ENCODE measurements around the gene CD36.

CD36 gene

DNA sequence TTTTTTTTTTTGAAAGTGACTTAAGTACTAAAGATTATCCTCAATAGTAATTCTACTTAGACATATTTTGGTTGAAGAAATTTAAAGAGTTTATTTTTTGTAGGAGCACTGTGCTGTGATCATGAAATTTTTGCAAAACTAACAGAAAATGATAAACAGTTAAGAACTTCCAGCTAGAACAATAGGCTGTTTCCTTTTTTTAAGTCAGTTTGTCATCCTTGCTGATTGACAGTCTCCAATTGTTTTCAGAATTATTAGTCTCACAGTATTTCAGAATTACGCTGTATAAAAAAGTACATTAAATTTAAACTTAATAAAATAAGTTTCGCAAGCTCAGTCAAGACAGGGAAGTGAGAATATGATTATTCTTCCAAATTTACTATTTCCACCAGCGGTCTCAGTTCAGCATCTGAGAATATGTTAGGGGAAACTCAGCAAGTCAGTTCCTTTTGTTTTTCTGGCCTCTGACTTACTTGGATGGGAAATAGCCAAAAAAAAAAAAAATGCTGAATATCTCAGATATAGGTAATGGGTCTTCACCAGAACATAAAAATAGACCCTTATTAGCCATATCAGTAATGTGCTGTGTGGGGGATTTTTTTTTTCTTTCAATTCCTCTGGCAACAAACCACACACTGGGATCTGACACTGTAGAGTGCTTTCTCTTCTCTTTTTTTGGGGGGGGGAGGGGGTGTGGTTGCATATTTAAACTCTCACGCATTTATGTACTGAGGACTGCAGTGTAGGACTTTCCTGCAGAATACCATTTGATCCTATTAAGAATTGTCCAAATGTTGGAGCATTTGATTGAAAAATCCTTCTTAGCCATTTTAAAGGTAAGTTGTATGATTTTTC, at the start of gene CD36:
TSS of gene CD36 (plus strand) at position 732 of the 855 bp plus-strand sequence. CDS start 8,099 bp downstream, outside the sequence.
- DNase-seq, result no peak

- DNase-seq, result no peak
Observed at GRCh38 chr7:80589631-80590030, 48.8 kb upstream of the CD36 start.

DNA sequence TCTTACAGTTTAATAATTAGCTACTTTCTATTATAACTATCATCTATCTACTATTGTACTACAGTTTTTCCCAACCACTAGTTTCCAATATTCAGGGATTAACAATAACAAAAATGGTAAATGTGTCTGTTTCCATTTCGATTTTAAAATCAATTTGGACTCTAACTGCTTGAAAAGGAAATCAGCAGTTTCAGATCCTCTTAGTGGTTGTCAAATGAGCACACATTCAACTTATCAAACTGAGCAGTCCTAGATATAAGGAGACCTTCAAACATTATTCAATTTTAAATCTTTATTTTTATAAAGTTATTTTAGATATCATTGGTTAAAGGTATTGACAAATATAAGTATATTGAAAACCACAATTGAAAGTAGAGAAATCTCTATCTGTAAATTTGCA, 46.8 kb upstream of the CD36 start:
- DNase-seq, result no peak

DNA sequence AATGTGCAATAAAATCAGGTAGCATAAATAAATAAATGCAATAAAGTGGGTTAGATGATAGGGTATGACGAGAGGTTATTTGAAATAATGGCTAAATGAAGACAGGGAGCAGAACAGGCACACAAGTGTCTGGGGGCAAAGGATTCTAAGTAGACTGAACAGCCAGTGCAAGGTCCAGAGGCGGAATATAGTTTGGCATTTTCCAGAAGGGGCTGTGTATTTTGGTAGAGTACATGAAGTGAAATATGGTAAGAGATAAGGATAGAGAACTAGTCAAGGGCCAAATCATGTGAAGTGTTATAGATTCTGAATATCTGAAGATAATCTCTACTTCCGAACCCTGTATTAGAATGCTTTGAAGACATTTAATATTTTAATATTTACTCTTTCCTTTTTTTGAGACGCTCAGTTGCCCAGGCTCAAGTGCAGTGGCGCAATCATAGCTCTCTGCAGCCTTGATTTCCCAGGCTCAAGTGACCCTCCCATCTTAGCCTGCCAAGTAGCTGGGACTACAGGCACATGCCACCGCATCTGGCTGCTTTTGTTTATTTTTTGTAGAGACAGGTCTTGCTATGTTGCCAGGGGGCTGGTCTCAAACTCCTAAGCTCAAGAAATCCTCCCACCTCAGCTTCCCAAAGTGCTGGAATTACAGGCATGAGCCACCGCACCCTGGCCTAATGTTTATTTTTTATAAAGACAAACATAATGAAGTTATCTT, 44.4 kb upstream of the CD36 start:
- no peak for DNase-seq

DNA sequence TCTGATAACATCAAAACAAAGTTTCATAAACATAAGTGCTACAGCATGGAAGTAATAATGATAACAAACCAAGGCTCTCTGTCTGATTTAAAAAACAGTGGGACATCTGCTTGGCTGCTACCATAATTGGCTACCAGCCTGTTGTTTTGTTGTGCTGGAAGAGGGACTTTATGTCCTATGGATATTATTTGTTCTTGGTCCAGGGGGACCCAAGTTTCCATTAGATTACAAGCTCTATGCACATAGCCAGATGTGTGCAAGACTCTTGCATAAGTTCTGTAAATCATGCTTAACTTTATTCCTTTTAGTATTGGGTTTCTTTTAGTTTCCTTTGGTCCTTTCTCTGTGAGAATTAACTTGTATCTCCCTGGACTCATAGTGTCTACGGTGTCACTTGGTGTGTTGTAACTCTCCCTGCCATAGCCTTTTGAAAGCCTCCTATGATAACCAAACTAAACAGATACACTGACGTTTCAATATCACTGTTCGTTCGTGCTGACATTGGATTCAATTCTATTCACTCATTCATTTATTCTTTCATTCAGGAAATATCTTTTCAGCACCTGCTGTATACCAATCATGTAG, 41.4 kb upstream of the CD36 start:
- no peak for DNase-seq

DNA sequence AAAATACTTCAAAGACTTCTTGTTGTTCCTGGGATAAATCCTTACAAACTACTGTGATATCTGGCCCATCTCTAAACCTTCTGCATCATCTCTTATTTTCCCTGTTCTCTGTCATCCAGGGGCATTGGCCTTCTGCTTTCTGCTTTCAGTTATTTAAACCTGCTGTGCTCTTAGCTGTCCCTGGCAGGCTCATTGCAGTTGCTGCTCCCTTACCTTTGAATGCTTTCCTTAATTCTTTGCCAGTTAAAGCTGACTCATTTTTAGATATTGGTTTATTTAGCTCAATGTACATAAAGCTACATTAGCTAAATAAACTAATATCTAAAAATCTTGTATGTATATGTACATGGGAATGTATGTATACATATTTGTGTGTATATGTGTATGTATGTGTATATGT, 40.6 kb upstream of the CD36 start:
- no peak for DNase-seq

GRCh38 chr7:80600046-80600445, 38.4 kb upstream of the CD36 start:
- no peak for DNase-seq

GRCh38 chr7:80601999-80602398, 36.4 kb upstream of the CD36 start:
- no peak for DNase-seq

DNA sequence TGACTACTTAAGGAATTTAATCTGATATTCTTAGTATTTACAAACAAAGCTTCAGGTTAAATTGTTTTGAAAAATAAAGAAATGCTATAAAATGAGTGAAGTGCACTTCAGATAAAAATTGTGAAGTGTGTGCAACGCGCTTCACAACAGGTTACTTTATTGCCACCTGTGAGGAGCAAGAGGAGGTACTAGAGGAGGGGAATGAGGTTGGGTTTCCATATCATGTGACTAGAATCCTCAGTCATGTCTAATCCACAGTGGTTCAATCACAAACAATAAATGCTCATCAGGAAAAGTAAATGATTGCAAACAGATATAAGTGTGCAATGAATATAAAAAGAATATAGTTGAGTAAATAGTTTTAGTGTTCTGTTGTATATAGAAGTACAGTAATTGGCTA, 34.5 kb upstream of the CD36 start:
- no peak for DNase-seq

- DNase-seq, result no peak
Observed at GRCh38 chr7:80604436-80604835, 34.0 kb upstream of the CD36 start.

- DNase-seq, result no peak
Observed at GRCh38 chr7:80607136-80607535, 31.3 kb upstream of the CD36 start.

- DNase-seq, result no peak
Observed at GRCh38 chr7:80608336-80608735, 30.1 kb upstream of the CD36 start.

- DNase-seq, result no peak
Observed at GRCh38 chr7:80609751-80610150, 28.7 kb upstream of the CD36 start.

GRCh38 chr7:80611353-80611752, 27.1 kb upstream of the CD36 start:
- DNase-seq, result no peak

- no peak for DNase-seq
Observed at GRCh38 chr7:80611779-80612178, 26.7 kb upstream of the CD36 start.

DNA sequence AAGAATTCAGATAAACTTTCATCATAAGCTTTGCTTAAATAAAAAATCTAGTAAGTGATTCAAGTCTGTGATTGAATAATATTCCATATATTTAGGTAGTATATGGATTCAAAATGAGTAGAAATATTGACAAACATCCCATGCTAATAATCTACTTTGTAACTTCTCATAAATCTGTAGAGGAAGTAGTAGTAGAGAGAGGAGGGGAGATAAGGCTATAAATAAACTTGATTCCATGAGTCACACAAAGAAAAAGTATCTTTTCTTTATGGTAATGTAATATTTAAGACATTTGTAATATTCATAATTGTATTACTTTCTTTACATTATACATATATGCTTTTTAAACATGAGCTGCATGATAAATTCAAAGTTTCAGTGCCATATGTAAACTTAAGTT, 25.6 kb upstream of the CD36 start:
- no peak for DNase-seq

GRCh38 chr7:80613519-80613918, 24.9 kb upstream of the CD36 start:
- DNase-seq, result no peak

- no peak for DNase-seq
Observed at GRCh38 chr7:80614851-80615271, 23.6 kb upstream of the CD36 start.

DNA sequence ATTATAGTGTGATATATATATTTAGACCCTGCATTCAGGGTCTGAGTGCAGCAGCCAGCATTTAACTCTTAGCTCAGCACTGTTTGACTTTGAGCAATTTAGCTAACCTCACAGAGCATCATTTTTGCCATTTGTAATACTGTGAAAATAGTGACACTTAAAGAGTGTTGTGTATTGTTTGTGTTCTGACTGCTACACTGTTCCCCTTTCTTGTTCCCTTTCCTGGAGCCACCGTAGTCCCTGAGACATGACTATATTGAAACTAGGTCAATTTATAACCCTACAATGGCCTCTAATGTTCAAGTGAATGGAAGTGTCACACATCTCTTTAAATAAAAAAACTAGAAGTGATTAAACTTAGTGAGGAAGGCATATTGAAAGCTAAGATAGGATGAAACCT, 20.3 kb upstream of the CD36 start:
- DNase-seq, result no peak

- DNase-seq, result no peak
Observed at GRCh38 chr7:80619741-80620140, 18.7 kb upstream of the CD36 start.

DNA sequence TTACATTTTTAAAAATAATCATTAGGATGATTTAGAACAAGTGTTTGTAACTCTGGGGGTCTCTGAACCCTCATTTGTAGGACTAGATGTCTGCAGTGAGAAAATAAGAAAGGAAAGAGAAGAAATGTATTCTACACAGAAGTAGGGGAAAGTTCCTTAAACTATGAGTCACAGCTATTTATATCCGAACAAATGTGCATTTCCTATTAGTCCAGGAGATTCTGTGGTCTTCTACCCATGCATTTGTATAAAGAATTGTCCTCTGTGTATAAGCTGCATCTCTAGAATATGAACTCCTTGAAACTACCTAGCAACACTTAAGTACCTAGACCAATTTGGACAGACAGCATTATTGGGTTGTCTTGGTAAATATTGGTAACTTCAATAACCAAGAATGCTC, 15.9 kb upstream of the CD36 start:
- no peak for DNase-seq

- DNase-seq, result no peak
Observed at GRCh38 chr7:80623503-80624252, 14.8 kb upstream of the CD36 start.

- no peak for DNase-seq
Observed at GRCh38 chr7:80624763-80625162, 13.7 kb upstream of the CD36 start.

Data from activated naive CD4-positive, alpha-beta T cell treated with Interleukin-2 at 50 U/mL for 16 hours (primary cell).